GM18861 (cell line): ENCODE measurements around the gene LRP1.

ENCODE experiments used
- ATAC-seq: cut with Tn5 transposase; IDR thresholded peaks from one replicate; pipeline ENCODE4 v1.9.1; 2021; ENCODE audit not compliant: unreplicated experiment

The LRP1 gene

DNA sequence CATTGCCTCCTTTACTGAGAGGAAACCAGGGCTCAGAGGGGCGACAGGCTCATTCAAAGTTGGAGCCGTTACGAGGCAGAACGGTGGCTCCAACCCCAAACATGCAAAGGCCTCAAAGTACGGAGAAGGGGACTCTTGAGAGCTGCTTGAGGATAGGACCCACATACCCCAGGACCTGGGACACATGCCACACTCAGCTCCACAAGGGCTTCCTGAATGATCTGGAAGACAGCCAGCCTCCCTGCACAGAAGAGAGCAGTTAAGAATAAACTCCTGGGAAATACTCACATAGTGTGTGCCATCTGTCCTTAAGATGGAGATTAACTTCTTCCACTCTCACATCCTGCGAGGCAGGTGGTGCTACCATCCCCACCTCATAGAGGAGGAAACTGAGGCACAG is 61.8 kb downstream of the LRP1 start:
- ATAC-seq = no peak

DNA sequence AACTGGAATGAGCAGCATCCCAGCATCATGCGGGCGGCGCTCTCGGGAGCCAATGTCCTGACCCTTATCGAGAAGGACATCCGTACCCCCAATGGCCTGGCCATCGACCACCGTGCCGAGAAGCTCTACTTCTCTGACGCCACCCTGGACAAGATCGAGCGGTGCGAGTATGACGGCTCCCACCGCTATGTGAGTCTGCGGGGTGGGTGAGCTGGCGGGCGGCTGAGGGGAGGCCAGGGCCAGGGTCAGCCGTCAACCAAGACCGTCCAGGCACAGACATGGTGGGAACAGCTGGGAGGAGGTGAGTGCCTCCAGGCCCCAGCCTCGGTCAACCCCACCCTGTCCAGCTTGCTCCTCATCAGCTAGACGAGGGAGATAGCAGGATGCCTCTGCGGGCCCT is 62.5 kb downstream of the LRP1 start:
- ATAC-seq = no peak

DNA sequence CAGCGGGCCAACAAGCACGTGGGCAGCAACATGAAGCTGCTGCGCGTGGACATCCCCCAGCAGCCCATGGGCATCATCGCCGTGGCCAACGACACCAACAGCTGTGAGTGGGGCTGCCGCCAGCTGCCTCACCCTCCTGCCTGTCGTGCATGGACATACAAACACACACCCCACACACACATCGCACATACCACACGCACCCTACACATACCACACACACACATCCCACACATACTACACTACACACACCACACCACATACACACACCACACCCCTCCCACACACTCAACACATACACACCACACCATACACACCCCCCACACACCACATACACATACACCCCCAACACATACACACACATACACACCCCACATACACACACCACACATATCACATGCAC is 63.1 kb downstream of the LRP1 start:
- no peak for ATAC-seq

DNA sequence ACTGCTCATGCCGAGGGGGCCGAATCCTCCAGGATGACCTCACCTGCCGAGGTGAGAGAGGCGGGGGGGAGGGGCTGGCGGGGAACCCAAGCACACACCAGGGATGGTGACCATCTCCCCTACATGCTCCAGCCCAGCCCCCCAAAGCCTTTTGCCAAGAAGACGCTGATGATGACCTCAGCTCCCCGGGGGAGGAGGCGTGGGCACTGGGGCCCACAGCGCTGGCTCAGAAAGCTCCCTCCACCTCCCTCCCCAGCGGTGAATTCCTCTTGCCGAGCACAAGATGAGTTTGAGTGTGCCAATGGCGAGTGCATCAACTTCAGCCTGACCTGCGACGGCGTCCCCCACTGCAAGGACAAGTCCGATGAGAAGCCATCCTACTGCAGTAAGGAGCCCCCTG is 64.6 kb downstream of the LRP1 start:
- ATAC-seq = no peak

DNA sequence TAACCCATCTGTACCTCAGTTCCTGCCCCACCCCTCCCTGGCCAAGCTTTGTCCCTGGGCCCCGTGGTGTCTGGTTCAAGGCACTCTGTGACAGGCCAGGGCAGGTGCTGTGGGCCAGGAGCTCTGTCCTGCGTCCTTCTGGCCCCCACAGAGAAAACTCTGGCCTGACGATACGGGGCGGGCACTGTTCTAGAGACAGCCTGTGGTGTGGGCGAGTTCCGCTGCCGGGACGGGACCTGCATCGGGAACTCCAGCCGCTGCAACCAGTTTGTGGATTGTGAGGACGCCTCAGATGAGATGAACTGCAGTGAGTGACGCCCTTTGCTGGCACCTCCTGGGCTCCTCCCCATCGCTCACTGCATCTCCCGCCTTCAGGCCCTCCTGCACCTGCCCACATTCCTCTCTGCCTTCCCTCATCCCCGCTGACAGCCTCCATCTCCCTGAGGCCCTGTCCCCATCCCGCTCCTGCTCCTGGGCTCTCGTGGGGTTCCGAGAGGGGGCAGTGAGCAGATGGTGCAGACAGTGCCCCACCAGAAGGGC is 65.5 kb downstream of the LRP1 start:
- no peak for ATAC-seq

DNA sequence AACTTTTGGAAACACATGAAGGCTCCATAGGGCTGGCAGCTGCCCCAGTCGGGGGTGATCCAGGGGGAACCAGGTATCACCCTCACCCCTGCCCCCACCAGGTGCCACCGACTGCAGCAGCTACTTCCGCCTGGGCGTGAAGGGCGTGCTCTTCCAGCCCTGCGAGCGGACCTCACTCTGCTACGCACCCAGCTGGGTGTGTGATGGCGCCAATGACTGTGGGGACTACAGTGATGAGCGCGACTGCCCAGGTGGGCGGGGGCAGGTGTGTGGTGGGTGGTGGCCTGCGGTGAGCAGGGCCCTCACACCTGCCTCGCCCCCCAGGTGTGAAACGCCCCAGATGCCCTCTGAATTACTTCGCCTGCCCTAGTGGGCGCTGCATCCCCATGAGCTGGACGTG is 66.0 kb downstream of the LRP1 start:
- no peak for ATAC-seq

DNA sequence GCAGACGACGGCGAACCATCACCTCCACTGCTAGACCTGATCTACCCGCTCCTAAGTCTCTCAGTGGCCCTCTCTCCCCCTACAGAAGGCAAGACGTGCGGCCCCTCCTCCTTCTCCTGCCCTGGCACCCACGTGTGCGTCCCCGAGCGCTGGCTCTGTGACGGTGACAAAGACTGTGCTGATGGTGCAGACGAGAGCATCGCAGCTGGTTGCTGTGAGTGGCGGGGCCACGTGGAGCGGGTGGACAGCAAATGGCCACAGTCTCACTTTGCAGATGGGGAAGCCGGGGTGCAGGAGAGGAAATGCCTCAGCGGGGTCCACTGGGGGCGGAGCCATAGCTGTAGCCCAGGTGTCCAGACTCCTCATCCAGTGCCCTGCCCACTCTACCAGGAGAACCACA is 66.9 kb downstream of the LRP1 start:
- no peak for ATAC-seq

DNA sequence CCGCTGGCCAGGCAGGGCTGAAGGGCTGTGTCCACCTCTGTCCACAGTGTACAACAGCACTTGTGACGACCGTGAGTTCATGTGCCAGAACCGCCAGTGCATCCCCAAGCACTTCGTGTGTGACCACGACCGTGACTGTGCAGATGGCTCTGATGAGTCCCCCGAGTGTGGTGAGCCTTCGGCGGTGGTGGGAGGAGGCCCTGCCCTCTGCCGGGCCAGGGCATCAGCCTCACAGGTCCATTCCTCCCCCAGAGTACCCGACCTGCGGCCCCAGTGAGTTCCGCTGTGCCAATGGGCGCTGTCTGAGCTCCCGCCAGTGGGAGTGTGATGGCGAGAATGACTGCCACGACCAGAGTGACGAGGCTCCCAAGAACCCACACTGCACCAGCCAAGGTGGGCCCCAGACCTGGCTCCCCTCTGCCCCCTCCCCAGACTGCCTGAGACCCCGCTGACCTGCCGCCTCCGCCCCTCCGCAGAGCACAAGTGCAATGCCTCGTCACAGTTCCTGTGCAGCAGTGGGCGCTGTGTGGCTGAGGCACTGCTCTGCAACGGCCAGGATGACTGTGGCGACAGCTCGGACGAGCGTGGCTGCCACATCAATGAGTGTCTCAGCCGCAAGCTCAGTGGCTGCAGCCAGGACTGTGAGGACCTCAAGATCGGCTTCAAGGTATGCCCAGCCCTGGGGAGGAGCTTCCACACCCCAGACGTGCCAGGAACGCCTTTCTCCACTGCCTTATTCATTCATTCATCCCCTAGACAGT is 67.5 kb downstream of the LRP1 start:
- ATAC-seq = no peak

DNA sequence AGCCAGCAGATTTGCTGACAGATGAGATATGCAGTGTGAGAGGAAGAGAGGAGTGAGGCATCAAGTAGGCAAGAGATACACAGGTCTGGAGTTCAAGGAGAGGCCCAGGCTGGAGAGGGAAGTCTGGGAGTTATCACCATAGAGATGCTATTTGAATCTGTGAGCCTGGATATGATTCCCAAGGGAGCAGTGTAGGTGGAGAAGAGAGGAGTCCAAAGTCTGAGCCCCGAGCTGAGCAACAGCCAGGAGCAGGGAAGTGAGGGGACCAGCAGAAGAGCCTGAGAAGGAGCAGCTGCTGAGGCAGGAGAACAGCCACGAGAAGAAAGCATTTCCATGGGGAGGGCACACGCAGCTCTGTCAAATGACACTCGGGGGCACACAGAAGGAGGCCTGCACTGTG is 68.2 kb downstream of the LRP1 start:
- no peak for ATAC-seq

DNA sequence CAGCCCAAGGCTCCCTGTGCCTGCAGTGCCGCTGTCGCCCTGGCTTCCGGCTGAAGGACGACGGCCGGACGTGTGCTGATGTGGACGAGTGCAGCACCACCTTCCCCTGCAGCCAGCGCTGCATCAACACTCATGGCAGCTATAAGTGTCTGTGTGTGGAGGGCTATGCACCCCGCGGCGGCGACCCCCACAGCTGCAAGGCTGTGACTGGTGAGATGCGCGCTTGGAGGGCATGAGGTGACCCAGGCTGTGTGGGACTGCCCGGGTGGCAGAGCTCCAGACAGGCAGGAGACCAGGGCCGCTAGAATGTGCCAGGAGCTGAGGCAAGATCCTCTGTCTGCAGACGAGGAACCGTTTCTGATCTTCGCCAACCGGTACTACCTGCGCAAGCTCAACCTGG is 68.7 kb downstream of the LRP1 start:
- no peak for ATAC-seq

DNA sequence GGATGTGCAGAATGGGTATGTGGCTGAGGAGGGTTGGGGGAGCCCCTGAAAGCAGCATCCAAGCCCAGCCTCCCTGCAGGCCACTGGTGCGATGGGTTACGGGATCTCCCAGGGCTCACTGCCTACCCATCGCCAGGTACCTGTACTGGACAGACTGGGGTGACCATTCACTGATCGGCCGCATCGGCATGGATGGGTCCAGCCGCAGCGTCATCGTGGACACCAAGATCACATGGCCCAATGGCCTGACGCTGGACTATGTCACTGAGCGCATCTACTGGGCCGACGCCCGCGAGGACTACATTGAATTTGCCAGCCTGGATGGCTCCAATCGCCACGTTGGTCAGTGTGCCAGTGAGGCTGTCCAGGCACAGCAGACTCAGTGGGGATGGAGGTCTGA is 70.0 kb downstream of the LRP1 start:
- ATAC-seq = no peak

DNA sequence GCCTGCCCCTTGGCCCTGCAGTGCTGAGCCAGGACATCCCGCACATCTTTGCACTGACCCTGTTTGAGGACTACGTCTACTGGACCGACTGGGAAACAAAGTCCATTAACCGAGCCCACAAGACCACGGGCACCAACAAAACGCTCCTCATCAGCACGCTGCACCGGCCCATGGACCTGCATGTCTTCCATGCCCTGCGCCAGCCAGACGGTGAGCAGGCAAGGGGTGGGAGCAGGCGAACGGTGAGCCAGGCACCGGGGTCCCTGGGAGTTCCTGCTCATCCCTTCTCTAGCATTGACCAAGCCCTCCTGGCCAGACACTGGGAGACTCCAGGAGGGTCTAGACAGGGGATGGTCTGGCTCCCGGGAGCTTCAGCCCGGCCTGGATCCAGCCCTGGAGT is 70.9 kb downstream of the LRP1 start:
- no peak for ATAC-seq

DNA sequence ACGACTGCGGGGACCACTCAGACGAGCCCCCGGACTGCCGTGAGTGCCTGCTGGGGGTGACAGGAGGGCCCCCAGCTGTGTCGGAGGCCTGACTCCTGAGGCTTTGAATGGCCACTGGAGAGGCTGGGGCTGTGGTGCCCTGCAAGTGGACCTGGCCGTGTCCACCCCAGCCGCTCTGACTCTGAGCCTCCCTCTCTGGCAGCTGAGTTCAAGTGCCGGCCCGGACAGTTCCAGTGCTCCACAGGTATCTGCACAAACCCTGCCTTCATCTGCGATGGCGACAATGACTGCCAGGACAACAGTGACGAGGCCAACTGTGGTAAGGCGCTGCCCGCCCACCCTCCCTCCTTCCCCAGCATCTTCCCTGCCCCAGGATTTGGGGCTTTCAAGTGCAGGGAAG is 72.2 kb downstream of the LRP1 start:
- ATAC-seq = no peak

DNA sequence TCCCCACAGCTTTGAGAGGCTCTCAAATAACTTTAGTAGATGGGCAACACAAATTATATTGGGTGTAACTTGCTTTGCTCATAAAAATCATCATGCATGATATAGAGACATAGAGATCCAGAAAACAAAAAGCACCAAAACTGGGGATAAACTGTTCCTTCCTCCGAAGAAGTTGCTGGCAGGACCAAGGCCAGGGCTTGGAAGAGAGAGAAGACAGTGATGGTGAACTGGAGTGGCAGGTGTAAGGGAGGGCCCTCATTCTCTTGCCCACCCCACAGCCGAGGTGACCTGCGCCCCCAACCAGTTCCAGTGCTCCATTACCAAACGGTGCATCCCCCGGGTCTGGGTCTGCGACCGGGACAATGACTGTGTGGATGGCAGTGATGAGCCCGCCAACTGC is 72.9 kb downstream of the LRP1 start:
- no peak for ATAC-seq

DNA sequence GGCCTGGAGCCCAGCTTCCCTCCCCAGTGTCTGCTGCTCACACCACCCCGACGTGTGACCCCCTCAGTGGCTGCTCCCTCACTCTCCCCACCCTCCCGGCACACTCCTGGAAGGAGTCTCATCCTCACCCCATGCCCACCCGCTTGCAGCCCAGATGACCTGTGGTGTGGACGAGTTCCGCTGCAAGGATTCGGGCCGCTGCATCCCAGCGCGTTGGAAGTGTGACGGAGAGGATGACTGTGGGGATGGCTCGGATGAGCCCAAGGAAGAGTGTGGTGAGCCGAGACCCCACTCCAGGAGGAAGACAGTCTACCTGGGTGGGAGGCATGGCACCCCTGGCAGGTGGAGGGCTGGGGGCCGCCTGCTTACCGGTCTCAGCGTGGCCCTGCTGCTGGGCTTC is 73.3 kb downstream of the LRP1 start:
- no peak for ATAC-seq

DNA sequence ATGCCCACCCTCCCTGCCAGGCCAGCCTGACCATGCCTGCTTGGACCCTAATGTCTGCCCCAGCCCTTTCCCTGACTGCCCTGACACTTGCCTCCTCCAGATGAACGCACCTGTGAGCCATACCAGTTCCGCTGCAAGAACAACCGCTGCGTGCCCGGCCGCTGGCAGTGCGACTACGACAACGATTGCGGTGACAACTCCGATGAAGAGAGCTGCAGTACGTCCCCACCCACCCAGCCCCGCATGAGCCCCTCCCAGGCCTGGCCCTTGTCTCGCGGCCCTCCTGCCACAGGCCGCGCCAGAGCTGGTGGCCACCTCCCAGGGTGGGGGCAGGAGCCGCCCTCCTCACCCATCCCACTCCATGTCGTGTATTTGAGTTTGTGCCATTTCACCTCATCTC is 74.0 kb downstream of the LRP1 start:
- ATAC-seq = no peak

DNA sequence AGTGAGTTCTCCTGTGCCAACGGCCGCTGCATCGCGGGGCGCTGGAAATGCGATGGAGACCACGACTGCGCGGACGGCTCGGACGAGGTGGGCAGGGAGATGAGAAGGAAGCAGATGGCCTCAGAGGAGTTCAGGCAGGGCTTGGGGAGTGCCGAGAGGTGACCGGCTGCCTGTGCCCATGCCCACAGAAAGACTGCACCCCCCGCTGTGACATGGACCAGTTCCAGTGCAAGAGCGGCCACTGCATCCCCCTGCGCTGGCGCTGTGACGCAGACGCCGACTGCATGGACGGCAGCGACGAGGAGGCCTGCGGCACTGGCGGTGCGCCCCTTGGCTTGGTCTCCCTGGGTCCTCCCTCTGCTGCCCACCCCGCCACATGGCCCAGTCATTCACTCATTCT is 74.9 kb downstream of the LRP1 start:
- ATAC-seq = no peak

DNA sequence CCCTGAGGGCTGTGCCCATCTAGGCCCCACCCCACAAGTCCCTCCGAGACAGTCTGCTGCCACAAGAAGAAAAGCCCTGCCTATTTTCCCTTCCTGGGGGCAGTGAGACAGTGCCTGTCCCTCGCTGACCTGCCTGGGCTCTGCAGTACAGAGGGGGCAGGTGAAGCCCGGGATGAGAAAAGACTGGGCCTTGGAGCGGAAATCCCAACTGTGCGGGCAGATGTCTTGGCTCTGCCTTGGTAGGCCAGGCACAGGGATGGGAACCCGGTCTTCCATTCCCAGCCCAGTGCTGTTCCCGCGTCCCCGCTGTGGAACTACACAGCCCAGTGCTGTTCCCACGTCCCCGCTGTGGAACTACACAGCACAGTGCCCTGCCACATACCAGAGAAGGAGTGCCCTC is 75.5 kb downstream of the LRP1 start:
- no peak for ATAC-seq

DNA sequence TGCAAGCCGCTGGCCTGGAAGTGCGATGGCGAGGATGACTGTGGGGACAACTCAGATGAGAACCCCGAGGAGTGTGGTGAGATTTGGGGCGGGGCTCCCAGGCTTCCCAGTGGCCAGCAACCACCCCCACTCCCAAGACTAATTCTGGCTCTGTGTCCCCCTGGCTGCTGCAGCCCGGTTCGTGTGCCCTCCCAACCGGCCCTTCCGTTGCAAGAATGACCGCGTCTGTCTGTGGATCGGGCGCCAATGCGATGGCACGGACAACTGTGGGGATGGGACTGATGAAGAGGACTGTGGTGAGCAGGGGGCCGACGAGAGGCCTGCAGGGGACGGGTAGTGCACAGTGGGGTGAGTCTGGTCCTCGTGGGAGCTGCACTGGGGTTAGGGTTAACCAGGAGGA is 76.2 kb downstream of the LRP1 start:
- ATAC-seq = no peak

DNA sequence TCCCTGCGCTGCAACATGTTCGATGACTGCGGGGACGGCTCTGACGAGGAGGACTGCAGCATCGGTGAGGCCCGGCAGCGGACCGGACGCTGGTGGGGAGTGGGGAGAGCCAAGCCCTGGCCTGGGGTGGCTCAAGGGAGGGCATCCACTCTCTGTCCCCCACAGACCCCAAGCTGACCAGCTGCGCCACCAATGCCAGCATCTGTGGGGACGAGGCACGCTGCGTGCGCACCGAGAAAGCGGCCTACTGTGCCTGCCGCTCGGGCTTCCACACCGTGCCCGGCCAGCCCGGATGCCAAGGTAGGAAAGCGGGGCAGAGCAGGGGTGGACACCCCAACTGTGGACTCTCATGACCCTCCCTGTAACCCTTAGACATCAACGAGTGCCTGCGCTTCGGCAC is 76.9 kb downstream of the LRP1 start:
- ATAC-seq = no peak

DNA sequence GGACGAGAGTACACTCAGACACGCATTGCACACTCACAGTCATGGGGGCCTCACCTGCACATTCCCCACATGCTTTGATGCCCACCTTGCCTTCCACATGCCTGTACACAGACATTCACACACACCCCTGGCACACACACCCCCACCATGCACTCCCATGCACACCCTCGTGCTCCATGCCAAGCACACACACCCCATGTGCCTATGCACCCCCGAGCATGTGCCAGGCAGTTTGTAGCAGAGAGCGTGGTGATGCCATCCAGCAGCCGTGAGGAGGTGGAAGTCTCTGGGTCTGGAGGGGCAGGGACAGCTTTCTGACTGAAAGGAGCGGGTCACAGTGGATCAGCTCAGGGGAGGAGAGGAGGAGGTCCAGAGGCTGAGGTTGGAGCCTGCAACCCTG is 77.6 kb downstream of the LRP1 start:
- ATAC-seq = no peak

DNA sequence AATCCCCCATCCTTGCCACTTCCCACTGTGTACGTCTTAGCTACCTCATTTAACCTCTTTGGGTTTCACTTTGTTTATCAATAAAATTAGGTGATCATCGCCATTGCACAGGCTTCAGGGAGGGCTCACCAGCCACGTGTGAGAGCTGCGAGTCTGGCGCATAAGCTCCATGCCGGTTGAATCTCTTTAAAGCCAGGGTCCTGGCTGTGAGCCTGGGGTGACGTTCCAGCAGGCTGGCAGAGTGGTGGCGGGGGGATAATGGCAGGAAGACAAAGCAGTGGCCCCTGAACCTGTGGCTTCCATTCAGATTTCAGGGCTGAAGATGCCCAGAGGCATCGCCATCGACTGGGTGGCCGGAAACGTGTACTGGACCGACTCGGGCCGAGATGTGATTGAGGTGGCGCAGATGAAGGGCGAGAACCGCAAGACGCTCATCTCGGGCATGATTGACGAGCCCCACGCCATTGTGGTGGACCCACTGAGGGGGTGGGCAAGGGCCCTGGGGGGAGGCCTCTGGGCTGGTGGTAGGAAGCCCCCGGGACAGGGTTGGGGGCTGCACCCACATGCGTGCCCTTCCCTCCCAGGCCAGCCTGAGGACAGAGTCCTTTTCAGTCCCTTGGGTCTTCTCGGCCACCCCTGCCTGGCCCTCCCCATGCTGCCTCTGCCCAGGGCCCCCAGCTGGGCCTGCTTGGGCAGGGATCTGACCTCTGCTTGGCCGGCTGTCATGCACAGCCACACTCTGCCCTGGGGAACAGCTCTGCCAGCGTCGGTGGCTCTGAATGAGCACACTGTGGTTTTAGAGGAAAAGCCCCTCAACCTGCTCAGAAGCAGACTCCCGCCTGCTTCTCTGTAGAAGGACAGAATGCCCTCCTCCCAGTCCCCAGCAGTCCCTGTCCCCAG is 79.7 kb downstream of the LRP1 start:
- ATAC-seq = no peak
